ENCODE data around the gene ITGB5. TPM values are rescaled to one million over a fixed set of nuclear protein-coding genes. Genes with fewer than 3 reads are reported as not detected.

Gene ITGB5
- total RNA-seq, 2 donors from 2014 or later: 576 to 592 TPM

GRCh38 chr3:124817079-124817478 is 70.1 kb downstream of the ITGB5 start:
- DNase-seq (ENCODE audit: low spot score) (no peak), ATAC-seq (ENCODE audit: insufficient number of reproducible peaks, low FRiP score, low read depth) (no peak)
- no peak for TF ChIP-seq CTCF (IDR thresholded peaks at IDR 0.05)
- Histone ChIP-seq H3K4me1 (ENCODE audit: control insufficient read depth in 1 of 2, low read depth in 2 of 2) (peaks cover 26 to 52% of the 10 kb centered on the region in 2 donors), H3K27ac (peak overlapping the region in 1 of 2 donors; percentile 86), H3K36me3 (peaks cover 36% of the 10 kb centered on the region), H3K27me3 (replicated peaks; ENCODE audit: insufficient read depth) (no peaks in the 10 kb centered on the region), H3K4me3 (no peak overlapping the region), H3K9me3 (no peaks in the 10 kb centered on the region)

- Histone ChIP-seq H3K27me3 (replicated peaks; ENCODE audit: insufficient read depth) (no peaks in the 10 kb centered on the region), H3K4me3 (no peak overlapping the region), H3K4me1 (ENCODE audit: control insufficient read depth in 1 of 2, low read depth in 2 of 2) (peaks cover 33 to 59% of the 10 kb centered on the region in 2 donors), H3K9me3 (no peaks in the 10 kb centered on the region), H3K27ac (peak overlapping the region; percentile 86 to 96), H3K36me3 (peaks cover 36% of the 10 kb centered on the region)
- no peak for TF ChIP-seq CTCF (IDR thresholded peaks at IDR 0.05)
- no peak for DNase-seq (ENCODE audit: low spot score)
- ATAC-seq (ENCODE audit: insufficient number of reproducible peaks, low FRiP score, low read depth): no peak
Observed at GRCh38 chr3:124816206-124816605, 71.0 kb downstream of the ITGB5 start.

- Histone ChIP-seq H3K27me3 (replicated peaks; ENCODE audit: insufficient read depth) (no peaks in the 10 kb centered on the region), H3K27ac (peak overlapping the region; percentile 86 to 96), H3K36me3 (peaks cover 36% of the 10 kb centered on the region), H3K4me3 (no peak overlapping the region), H3K4me1 (ENCODE audit: control insufficient read depth in 1 of 2, low read depth in 2 of 2) (peaks cover 36 to 63% of the 10 kb centered on the region in 2 donors), H3K9me3 (no peaks in the 10 kb centered on the region)
- TF ChIP-seq CTCF (IDR thresholded peaks at IDR 0.05): no peak
- DNase-seq (ENCODE audit: low spot score): no peak
- ATAC-seq (ENCODE audit: insufficient number of reproducible peaks, low FRiP score, low read depth): no peak
Observed at GRCh38 chr3:124815781-124816180, 71.4 kb downstream of the ITGB5 start.

GRCh38 chr3:124814620-124815421 is 72.3 kb downstream of the ITGB5 start:
- no peak for ATAC-seq (ENCODE audit: insufficient number of reproducible peaks, low FRiP score, low read depth)
- TF ChIP-seq CTCF (IDR thresholded peaks at IDR 0.05): no peak
- H3K27ac ChIP-seq: peak overlapping the region; percentile 86 to 96
- no peak overlapping the region for H3K4me3 ChIP-seq
- no peak for DNase-seq (ENCODE audit: low spot score)
- H3K4me1 ChIP-seq (ENCODE audit: control insufficient read depth in 1 of 2, low read depth in 2 of 2): peaks cover 44 to 73% of the 10 kb centered on the region in 2 donors
- no peaks in the 10 kb centered on the region for H3K9me3 ChIP-seq
- H3K36me3 ChIP-seq: peaks cover 32% of the 10 kb centered on the region
- no peaks in the 10 kb centered on the region for H3K27me3 ChIP-seq (replicated peaks; ENCODE audit: insufficient read depth)

- H3K4me3 ChIP-seq: no peak overlapping the region
- no peak for DNase-seq (ENCODE audit: low spot score)
Observed at GRCh38 chr3:124813541-124813940, 73.6 kb downstream of the ITGB5 start.

More at GRCh38 chr3:124813541-124813940, 73.6 kb downstream of the ITGB5 start:
- TF ChIP-seq CTCF (IDR thresholded peaks at IDR 0.05): no peak
- Histone ChIP-seq H3K27me3 (replicated peaks; ENCODE audit: insufficient read depth) (no peaks in the 10 kb centered on the region), H3K4me1 (ENCODE audit: control insufficient read depth in 1 of 2, low read depth in 2 of 2) (peaks cover 48 to 79% of the 10 kb centered on the region in 2 donors), H3K27ac (peak overlapping the region; percentile 86 to 96), H3K9me3 (no peaks in the 10 kb centered on the region), H3K36me3 (peaks cover 39% of the 10 kb centered on the region)
- ATAC-seq (ENCODE audit: insufficient number of reproducible peaks, low FRiP score, low read depth): no peak

Data from thoracic aorta (tissue), 2 donors.